GM23248 (cell line): ENCODE measurements around the gene AMH. TPM values are rescaled to one million over a fixed set of nuclear protein-coding genes. Genes with fewer than 3 reads are reported as not detected.
A peak's percentile ranks its signal among the peaks of the same experiment; 100 is the strongest.

Experiments used
- DNase-seq: peaks from one replicate; pipeline ENCODE4 v3.0.0-alpha.2; 2015
- H2AFZ ChIP-seq: fragments of 200-600 bp; sonication (generic); 2 replicates; pipeline ENCODE4 v1.6.1; 2016; ENCODE audit warnings: antibody characterized with exemption
- H3F3A ChIP-seq: fragments of 200-600 bp; sonication (generic); 2 replicates; pipeline ENCODE4 v1.6.1; 2016; ENCODE audit warnings: mild to moderate bottlenecking, antibody characterized with exemption, mixed run types; ENCODE audit not compliant: insufficient read depth
- H3K27ac ChIP-seq: fragments of 200-600 bp; sonication (generic); 2 replicates; pipeline ENCODE4 v1.5.1; 2016; ENCODE audit warnings: mild to moderate bottlenecking
- H3K27me3 ChIP-seq: fragments of 200-600 bp; sonication (generic); replicated peaks from 2 replicates; pipeline ENCODE4 v1.6.1; 2016; ENCODE audit warnings: mild to moderate bottlenecking; ENCODE audit not compliant: insufficient read depth
- H3K36me3 ChIP-seq: fragments of 200-600 bp; sonication (generic); 2 replicates; pipeline ENCODE4 v1.6.1; 2016; ENCODE audit warnings: low read depth, mild to moderate bottlenecking
- H3K4me1 ChIP-seq: fragments of 200-600 bp; sonication (generic); 2 replicates; pipeline ENCODE4 v1.6.1; 2016; ENCODE audit warnings: mild to moderate bottlenecking; ENCODE audit not compliant: insufficient read depth
- H3K4me2 ChIP-seq: fragments of 200-600 bp; sonication (generic); one replicate; pipeline ENCODE4 v1.6.1; 2016; ENCODE audit warnings: mild to moderate bottlenecking; ENCODE audit not compliant: unreplicated experiment
- H3K4me3 ChIP-seq: fragments of 200-600 bp; sonication (generic); 2 replicates; pipeline ENCODE4 v1.5.1; 2016; ENCODE audit warnings: mild to moderate bottlenecking
- H3K79me2 ChIP-seq: fragments of 200-600 bp; sonication (generic); 2 replicates; pipeline ENCODE4 v1.6.1; 2016; ENCODE audit warnings: mild to moderate bottlenecking; ENCODE audit not compliant: insufficient read depth
- H3K9ac ChIP-seq: fragments of 200-600 bp; sonication (generic); 2 replicates; pipeline ENCODE4 v1.6.1; 2016; ENCODE audit warnings: mild to moderate bottlenecking
- H3K9me2 ChIP-seq: fragments of 200-600 bp; sonication (generic); 2 replicates; pipeline ENCODE4 v1.6.1; 2016; ENCODE audit warnings: mixed run types, mild to moderate bottlenecking, moderate library complexity; ENCODE audit not compliant: insufficient read depth
- H3K9me3 ChIP-seq: fragments of 200-600 bp; sonication (generic); one replicate; pipeline ENCODE4 v1.6.1; 2017; ENCODE audit warnings: low read depth
- H4K20me1 ChIP-seq: fragments of 200-600 bp; sonication (generic); 2 replicates; pipeline ENCODE4 v1.6.0; 2016; ENCODE audit not compliant: insufficient read depth
- EZH2 ChIP-seq: fragments of 200-600 bp; sonication (generic); IDR thresholded peaks from 2 replicates; pipeline ENCODE4 v1.6.1; 2018; ENCODE audit warnings: antibody characterized with exemption, mild to moderate bottlenecking; ENCODE audit not compliant: insufficient read depth, poor library complexity, severe bottlenecking
- EZH2phosphoT487 ChIP-seq: fragments of 200-600 bp; sonication (generic); IDR thresholded peaks from 2 replicates; pipeline ENCODE4 v1.6.1; 2018; ENCODE audit warnings: antibody characterized with exemption, moderate library complexity, mild to moderate bottlenecking, low read depth; ENCODE audit not compliant: insufficient read depth
- WGBS, 2 experiments: methylation state at CpG; one replicate each; pipeline ENCODE4 v1.1.6; 2015 to 2017; ENCODE audit warnings: low lambda C conversion rate in 2 of 2, low coverage in 1 of 2; ENCODE audit errors: missing lambda C conversion rate in 2 of 2; 5-methylcytosine and 5-hydroxymethylcytosine counted together
- in situ Hi-C: fragments of 300-500 bp; cut with MboI; formaldehyde crosslinking; loops from 2 replicates; pipeline ENCODE4 v1.15.0; 2020
- polyA plus RNA-seq: library from polyadenylated mRNA; unstranded; fragments of >200 nt; fragmentation: Nextera tagmentation; extraction: Ambion mirVana; gene quantifications from 2 replicates; pipeline ENCODE4 v1.2.1, GENCODE V29; 2016
- total RNA-seq: library from RNA; depleted of rRNA; stranded (reverse); fragments of >200 nt; shearing (Covaris generic); gene quantifications from 2 replicates; pipeline ENCODE4 v1.2.3, GENCODE V29; 2014

The AMH gene
- total and polyA plus RNA-seq, 2 experiments from 2014 or later = not detected

- TF ChIP-seq EZH2phosphoT487 (no peak), EZH2 (no peak)
- no peak overlapping the region for H3K4me3 ChIP-seq
- H3K27me3 ChIP-seq = peaks cover 26% of the 10 kb centered on the region
- H3K36me3 ChIP-seq = 0 out of 2 replicates have a peak, but pooled peaks cover 6% of the 10 kb centered on the region
- no peak overlapping the region for H2AFZ ChIP-seq
- no peak overlapping the region for H3K9ac ChIP-seq
- peak; percentile 52 for DNase-seq
- no peaks in the 10 kb centered on the region for H3K9me2 ChIP-seq
- in situ Hi-C loops = no loop called here
- H3K27ac ChIP-seq = no peak overlapping the region
- H3F3A ChIP-seq = no peaks in the 10 kb centered on the region
- 5% methylated on average over 89 to 105 of the region's 125 CpGs for WGBS, 2 experiments
- no peaks in the 10 kb centered on the region for H3K4me1 ChIP-seq
- H3K9me3 ChIP-seq = no peaks in the 10 kb centered on the region
- no peaks in the 10 kb centered on the region for H4K20me1 ChIP-seq
- no peak overlapping the region for H3K4me2 ChIP-seq
- 0 out of 2 replicates have a peak, but pooled peaks cover under 1% of the 10 kb centered on the region for H3K79me2 ChIP-seq
These were observed 2.3 kb downstream of the AMH start for GRCh38 chr19:2251106-2252054.

GRCh38 chr19:2252055-2252796 lies 3.1 kb downstream of the AMH start:
- Histone ChIP-seq H3K9me2 (no peaks in the 10 kb centered on the region), H3K4me3 (no peak overlapping the region), H3K4me2 (no peak overlapping the region), H3F3A (no peaks in the 10 kb centered on the region), H4K20me1 (no peaks in the 10 kb centered on the region), H3K9ac (no peak overlapping the region), H3K79me2 (no peaks in the 10 kb centered on the region), H3K36me3 (0 out of 2 replicates have a peak, but pooled peaks cover under 1% of the 10 kb centered on the region), H3K27me3 (peaks cover 26% of the 10 kb centered on the region), H3K9me3 (no peaks in the 10 kb centered on the region), H3K27ac (no peak overlapping the region), H3K4me1 (no peaks in the 10 kb centered on the region), H2AFZ (no peak overlapping the region)
- TF ChIP-seq EZH2 = peak; percentile 38
- 0 out of 2 replicates have a peak, but pooled peaks have one; percentile 23 for TF ChIP-seq EZH2phosphoT487
- WGBS, 2 experiments = 7 to 9% methylated on average over 63 to 73 of the region's 74 CpGs
- DNase-seq = no peak
- in situ Hi-C loops = no loop called here

- WGBS, 2 experiments = 6 to 11% methylated on average over 18 of the region's 18 CpGs
- Histone ChIP-seq H3K9me3 (no peaks in the 10 kb centered on the region), H3K27me3 (peaks cover 26% of the 10 kb centered on the region), H3K9ac (no peak overlapping the region), H3K4me2 (no peak overlapping the region), H2AFZ (no peak overlapping the region), H3K4me1 (no peaks in the 10 kb centered on the region), H3K4me3 (no peak overlapping the region), H3K36me3 (no peaks in the 10 kb centered on the region), H3K9me2 (no peaks in the 10 kb centered on the region), H4K20me1 (no peaks in the 10 kb centered on the region), H3K79me2 (no peaks in the 10 kb centered on the region), H3K27ac (no peak overlapping the region), H3F3A (no peaks in the 10 kb centered on the region)
- TF ChIP-seq EZH2phosphoT487 (0 out of 2 replicates have a peak, but pooled peaks have one; percentile 6), EZH2 (peak; percentile 36)
- DNase-seq = no peak
- in situ Hi-C loops = no loop called here
These were observed 3.6 kb downstream of the AMH start for GRCh38 chr19:2252797-2253105.
